GM23338 (cell line): ENCODE results near the gene LRRC26.

ENCODE experiments used
- CREB1 ChIP-seq: fragments of 250-450 bp; sonication (Bioruptor Pico); IDR thresholded peaks from 2 replicates; pipeline ENCODE4 v1.5.0; 2020; ENCODE audit warnings: low read depth, mild to moderate bottlenecking, moderate library complexity
- ETS1 ChIP-seq: IDR thresholded peaks from 2 replicates; pipeline ENCODE4 v1.6.1; 2016; ENCODE audit warnings: antibody characterized with exemption
- EZH2 ChIP-seq: fragments of 200-600 bp; sonication (generic); IDR thresholded peaks from one replicate; pipeline ENCODE4 v1.8.0; 2017; ENCODE audit warnings: antibody characterized with exemption, mild to moderate bottlenecking, low read depth; ENCODE audit not compliant: unreplicated experiment
- EZH2phosphoT487 ChIP-seq: fragments of 200-600 bp; sonication (generic); IDR thresholded peaks from one replicate; pipeline ENCODE4 v1.8.1; 2018; ENCODE audit warnings: antibody characterized with exemption; ENCODE audit not compliant: unreplicated experiment
- JUNB ChIP-seq: IDR thresholded peaks from one replicate; pipeline ENCODE4 v1.6.1; 2016; ENCODE audit warnings: antibody characterized with exemption; ENCODE audit not compliant: unreplicated experiment
- NANOG ChIP-seq: IDR thresholded peaks from 2 replicates; pipeline ENCODE4 v1.6.1; 2016; ENCODE audit warnings: antibody characterized with exemption, borderline replicate concordance
- POLR2AphosphoS5 ChIP-seq: IDR thresholded peaks from 2 replicates; pipeline ENCODE4 v1.6.1; 2016; ENCODE audit warnings: antibody characterized with exemption, low read depth
- STAT1 ChIP-seq: IDR thresholded peaks from one replicate; pipeline ENCODE4 v1.6.1; 2016; ENCODE audit warnings: antibody characterized with exemption; ENCODE audit not compliant: unreplicated experiment
- ZNF114 ChIP-seq: fragments of 250-450 bp; sonication (Bioruptor Pico); IDR thresholded peaks from 2 replicates; pipeline ENCODE4 v1.5.0; 2020; ENCODE audit warnings: mild to moderate bottlenecking, moderate library complexity
- TF ChIP-seq, protein P1 (sequence below), 2 experiments: fragments of 200-600 bp in 1 of 2; sonication (generic) in 1 of 2; conservative IDR thresholded peaks; 2 replicates each; pipeline versions ENCODE4 v1.5.1 to v1.6.1; 2016 to 2017; ENCODE audit warnings: antibody characterized with exemption in 2 of 2, low read depth in 2 of 2, mild to moderate bottlenecking in 2 of 2, moderate library complexity in 1 of 2
- TF ChIP-seq, protein P2 (sequence below): IDR thresholded peaks from one replicate; pipeline ENCODE4 v1.6.1; 2018; ENCODE audit warnings: antibody characterized with exemption; ENCODE audit not compliant: unreplicated experiment

- TF ChIP-seq, protein P1, sequence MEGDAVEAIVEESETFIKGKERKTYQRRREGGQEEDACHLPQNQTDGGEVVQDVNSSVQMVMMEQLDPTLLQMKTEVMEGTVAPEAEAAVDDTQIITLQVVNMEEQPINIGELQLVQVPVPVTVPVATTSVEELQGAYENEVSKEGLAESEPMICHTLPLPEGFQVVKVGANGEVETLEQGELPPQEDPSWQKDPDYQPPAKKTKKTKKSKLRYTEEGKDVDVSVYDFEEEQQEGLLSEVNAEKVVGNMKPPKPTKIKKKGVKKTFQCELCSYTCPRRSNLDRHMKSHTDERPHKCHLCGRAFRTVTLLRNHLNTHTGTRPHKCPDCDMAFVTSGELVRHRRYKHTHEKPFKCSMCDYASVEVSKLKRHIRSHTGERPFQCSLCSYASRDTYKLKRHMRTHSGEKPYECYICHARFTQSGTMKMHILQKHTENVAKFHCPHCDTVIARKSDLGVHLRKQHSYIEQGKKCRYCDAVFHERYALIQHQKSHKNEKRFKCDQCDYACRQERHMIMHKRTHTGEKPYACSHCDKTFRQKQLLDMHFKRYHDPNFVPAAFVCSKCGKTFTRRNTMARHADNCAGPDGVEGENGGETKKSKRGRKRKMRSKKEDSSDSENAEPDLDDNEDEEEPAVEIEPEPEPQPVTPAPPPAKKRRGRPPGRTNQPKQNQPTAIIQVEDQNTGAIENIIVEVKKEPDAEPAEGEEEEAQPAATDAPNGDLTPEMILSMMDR (conservative IDR thresholded peaks at IDR 0.05; ENCODE audit: low read depth in 2 of 2): no peak
- TF ChIP-seq EZH2 (no peak), POLR2AphosphoS5 (no peak), CREB1 (no peak), ZNF114 (CRISPR knock-in tag) (no peak), ETS1 (no peak), EZH2phosphoT487 (no peak), JUNB (no peak), NANOG (no peak), STAT1 (no peak)
- TF ChIP-seq, protein P2, sequence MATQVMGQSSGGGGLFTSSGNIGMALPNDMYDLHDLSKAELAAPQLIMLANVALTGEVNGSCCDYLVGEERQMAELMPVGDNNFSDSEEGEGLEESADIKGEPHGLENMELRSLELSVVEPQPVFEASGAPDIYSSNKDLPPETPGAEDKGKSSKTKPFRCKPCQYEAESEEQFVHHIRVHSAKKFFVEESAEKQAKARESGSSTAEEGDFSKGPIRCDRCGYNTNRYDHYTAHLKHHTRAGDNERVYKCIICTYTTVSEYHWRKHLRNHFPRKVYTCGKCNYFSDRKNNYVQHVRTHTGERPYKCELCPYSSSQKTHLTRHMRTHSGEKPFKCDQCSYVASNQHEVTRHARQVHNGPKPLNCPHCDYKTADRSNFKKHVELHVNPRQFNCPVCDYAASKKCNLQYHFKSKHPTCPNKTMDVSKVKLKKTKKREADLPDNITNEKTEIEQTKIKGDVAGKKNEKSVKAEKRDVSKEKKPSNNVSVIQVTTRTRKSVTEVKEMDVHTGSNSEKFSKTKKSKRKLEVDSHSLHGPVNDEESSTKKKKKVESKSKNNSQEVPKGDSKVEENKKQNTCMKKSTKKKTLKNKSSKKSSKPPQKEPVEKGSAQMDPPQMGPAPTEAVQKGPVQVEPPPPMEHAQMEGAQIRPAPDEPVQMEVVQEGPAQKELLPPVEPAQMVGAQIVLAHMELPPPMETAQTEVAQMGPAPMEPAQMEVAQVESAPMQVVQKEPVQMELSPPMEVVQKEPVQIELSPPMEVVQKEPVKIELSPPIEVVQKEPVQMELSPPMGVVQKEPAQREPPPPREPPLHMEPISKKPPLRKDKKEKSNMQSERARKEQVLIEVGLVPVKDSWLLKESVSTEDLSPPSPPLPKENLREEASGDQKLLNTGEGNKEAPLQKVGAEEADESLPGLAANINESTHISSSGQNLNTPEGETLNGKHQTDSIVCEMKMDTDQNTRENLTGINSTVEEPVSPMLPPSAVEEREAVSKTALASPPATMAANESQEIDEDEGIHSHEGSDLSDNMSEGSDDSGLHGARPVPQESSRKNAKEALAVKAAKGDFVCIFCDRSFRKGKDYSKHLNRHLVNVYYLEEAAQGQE: no peak
Measured at GRCh38 chr9:137187386-137187785, 17.5 kb upstream of the LRRC26 start.
